Upper lobe of left lung (tissue), 4 donors: ENCODE results near the gene FCN1.

Experiments
- POLR2A ChIP-seq, 4 donors: fragments of 450-650 bp; IDR thresholded peaks; one replicate each; pipeline ENCODE4 v1.5.1; 2016 to 2017; ENCODE audit warnings: antibody characterized with exemption in 4 of 4, mild to moderate bottlenecking in 2 of 4
- POLR2AphosphoS5 ChIP-seq, 2 donors: sonication (generic); formaldehyde crosslinking; IDR thresholded peaks; one replicate each; pipeline ENCODE4 v1.5.1; 2017; ENCODE audit warnings: antibody characterized with exemption in 2 of 2

- TF ChIP-seq POLR2A (IDR thresholded peaks at IDR 0.05) (no peak), POLR2AphosphoS5 (IDR thresholded peaks at IDR 0.05) (no peak)
Observed at GRCh38 chr9:134961331-134962064, 43.8 kb upstream of the FCN1 start.
